Measurements from ENCODE around the gene KCNMB2.

The KCNMB2 gene

GRCh38 chr3:178658694-178659325 is 122.6 kb downstream of the KCNMB2 start:
- no peak for DNase-seq

GRCh38 chr3:178663201-178663934 is 127.1 kb downstream of the KCNMB2 start:
- DNase-seq = no peak

- no peak for DNase-seq
Observed at GRCh38 chr3:178665747-178666146, 129.5 kb downstream of the KCNMB2 start.

GRCh38 chr3:178669022-178669601 is 132.9 kb downstream of the KCNMB2 start:
- no peak for DNase-seq

- no peak for DNase-seq
Observed at GRCh38 chr3:178669758-178670157, 133.5 kb downstream of the KCNMB2 start.

GRCh38 chr3:178671377-178671776 is 135.1 kb downstream of the KCNMB2 start:
- DNase-seq = no peak

GRCh38 chr3:178671791-178672190 is 135.6 kb downstream of the KCNMB2 start:
- no peak for DNase-seq

GRCh38 chr3:178672275-178672674 is 136.0 kb downstream of the KCNMB2 start:
- no peak for DNase-seq

- no peak for DNase-seq
Observed at GRCh38 chr3:178673529-178673928, 137.3 kb downstream of the KCNMB2 start.

GRCh38 chr3:178676077-178676476 is 139.8 kb downstream of the KCNMB2 start:
- DNase-seq = no peak

GRCh38 chr3:178676942-178677790 is 140.9 kb downstream of the KCNMB2 start:
- no peak for DNase-seq

- DNase-seq = no peak
Observed at GRCh38 chr3:178677961-178678360, 141.7 kb downstream of the KCNMB2 start.

GRCh38 chr3:178680037-178680436 is 143.8 kb downstream of the KCNMB2 start:
- DNase-seq = no peak

- DNase-seq = no peak
Observed at GRCh38 chr3:178680489-178680888, 144.3 kb downstream of the KCNMB2 start.

GRCh38 chr3:178684881-178685590 is 148.8 kb downstream of the KCNMB2 start:
- DNase-seq = no peak

GRCh38 chr3:178685591-178685906 is 149.3 kb downstream of the KCNMB2 start:
- DNase-seq = no peak

GRCh38 chr3:178686826-178687225 is 150.6 kb downstream of the KCNMB2 start:
- DNase-seq = no peak

GRCh38 chr3:178690571-178690970 is 154.3 kb downstream of the KCNMB2 start:
- no peak for DNase-seq

GRCh38 chr3:178699364-178699763 is 163.1 kb downstream of the KCNMB2 start:
- DNase-seq = no peak

- DNase-seq = no peak
Observed at GRCh38 chr3:178699810-178700209, 163.6 kb downstream of the KCNMB2 start.

GRCh38 chr3:178703268-178703975 is 167.2 kb downstream of the KCNMB2 start:
- no peak for DNase-seq

GRCh38 chr3:178705925-178706324 is 169.7 kb downstream of the KCNMB2 start:
- DNase-seq = no peak
